ENCODE measurements around the gene SLC22A23. TPM values are rescaled to one million over a fixed set of nuclear protein-coding genes. Genes with fewer than 3 reads are reported as not detected.

The SLC22A23 gene
- total RNA-seq, 2 experiments from 2014 or later = not detected

DNA sequence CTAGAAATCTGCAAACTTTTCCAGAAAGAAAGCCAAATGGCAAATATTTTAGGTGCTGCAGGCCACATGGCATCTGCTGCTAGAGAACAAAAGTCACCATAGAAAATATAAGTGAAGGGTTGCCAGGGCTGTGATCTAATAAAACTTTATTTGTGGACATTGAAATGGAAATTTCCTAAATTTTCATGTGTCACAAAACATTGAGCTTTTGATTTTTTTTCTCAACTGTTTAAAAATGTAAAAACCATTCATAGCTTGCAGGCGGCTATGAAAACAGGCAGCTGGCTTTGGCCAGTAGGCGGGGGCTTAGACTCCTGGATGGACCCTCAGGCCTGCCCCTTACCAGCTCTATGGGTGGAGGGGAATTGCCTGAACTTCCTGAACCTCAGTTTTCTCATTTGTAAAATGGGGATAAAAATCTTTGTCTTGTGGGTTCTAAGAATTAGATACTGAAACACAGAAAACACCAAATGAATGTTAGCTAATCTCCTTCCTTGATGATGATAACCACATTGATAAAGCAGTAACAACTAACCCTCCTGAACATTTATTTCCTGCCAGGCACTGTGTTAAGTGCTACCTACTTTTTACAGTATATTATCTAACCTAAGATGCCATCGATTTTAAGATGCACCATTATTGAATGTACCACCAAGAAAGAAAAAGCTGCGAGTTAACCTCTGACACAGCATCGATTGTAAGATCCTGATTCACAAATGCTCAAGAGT is 85.5 kb downstream of the SLC22A23 start:
- ChIA-PET POLR2A (interaction anchor here (0.7 to 0.8 kb wide), 2 partner anchors 14 to 209 kb away, joined by 3 read pairs; no protein-coding TSS in a partner anchor), CTCF (ENCODE audit: unreplicated experiment) (no interaction called here)
- BruUV-seq (replicated peaks) = no TSS peak
- Histone ChIP-seq H3K79me2 (ENCODE audit: insufficient read depth, low read depth, low read length) (no peaks in the 10 kb centered on the region), H4K20me1 (ENCODE audit: insufficient read depth, low read length) (no peaks in the 10 kb centered on the region), H3K4me2 (ENCODE audit: low read length) (no peak overlapping the region), H3K27ac (ENCODE audit: low read depth, low read length, poor library complexity, severe bottlenecking) (no peak overlapping the region), H3K9me2 (ENCODE audit: insufficient read depth, low read length) (no peaks in the 10 kb centered on the region), H3K4me3 (ENCODE audit: low read depth, low read length, poor library complexity, severe bottlenecking) (no peak overlapping the region), H3K9me3 (ENCODE audit: low read length) (no peaks in the 10 kb centered on the region), H2AFZ (ENCODE audit: low read length) (no peak overlapping the region), H3K36me3 (ENCODE audit: insufficient read depth, low read length) (no peaks in the 10 kb centered on the region), H3K4me1 (ENCODE audit: insufficient read depth, low read length, poor library complexity, severe bottlenecking) (no peaks in the 10 kb centered on the region)
- intact Hi-C loops (cut with micrococcal nuclease; ENCODE audit: unreplicated experiment) = no loop called here
- DNase-seq (ENCODE audit: low spot score) = no peak
- TF ChIP-seq EZH2phosphoT487 (IDR thresholded peaks at IDR 0.05; ENCODE audit: borderline replicate concordance, low read depth, low read length) = no peak
- TF ChIP-seq, protein P1, sequence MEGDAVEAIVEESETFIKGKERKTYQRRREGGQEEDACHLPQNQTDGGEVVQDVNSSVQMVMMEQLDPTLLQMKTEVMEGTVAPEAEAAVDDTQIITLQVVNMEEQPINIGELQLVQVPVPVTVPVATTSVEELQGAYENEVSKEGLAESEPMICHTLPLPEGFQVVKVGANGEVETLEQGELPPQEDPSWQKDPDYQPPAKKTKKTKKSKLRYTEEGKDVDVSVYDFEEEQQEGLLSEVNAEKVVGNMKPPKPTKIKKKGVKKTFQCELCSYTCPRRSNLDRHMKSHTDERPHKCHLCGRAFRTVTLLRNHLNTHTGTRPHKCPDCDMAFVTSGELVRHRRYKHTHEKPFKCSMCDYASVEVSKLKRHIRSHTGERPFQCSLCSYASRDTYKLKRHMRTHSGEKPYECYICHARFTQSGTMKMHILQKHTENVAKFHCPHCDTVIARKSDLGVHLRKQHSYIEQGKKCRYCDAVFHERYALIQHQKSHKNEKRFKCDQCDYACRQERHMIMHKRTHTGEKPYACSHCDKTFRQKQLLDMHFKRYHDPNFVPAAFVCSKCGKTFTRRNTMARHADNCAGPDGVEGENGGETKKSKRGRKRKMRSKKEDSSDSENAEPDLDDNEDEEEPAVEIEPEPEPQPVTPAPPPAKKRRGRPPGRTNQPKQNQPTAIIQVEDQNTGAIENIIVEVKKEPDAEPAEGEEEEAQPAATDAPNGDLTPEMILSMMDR (conservative IDR thresholded peaks at IDR 0.05; ENCODE audit: low read length) = no peak

DNA sequence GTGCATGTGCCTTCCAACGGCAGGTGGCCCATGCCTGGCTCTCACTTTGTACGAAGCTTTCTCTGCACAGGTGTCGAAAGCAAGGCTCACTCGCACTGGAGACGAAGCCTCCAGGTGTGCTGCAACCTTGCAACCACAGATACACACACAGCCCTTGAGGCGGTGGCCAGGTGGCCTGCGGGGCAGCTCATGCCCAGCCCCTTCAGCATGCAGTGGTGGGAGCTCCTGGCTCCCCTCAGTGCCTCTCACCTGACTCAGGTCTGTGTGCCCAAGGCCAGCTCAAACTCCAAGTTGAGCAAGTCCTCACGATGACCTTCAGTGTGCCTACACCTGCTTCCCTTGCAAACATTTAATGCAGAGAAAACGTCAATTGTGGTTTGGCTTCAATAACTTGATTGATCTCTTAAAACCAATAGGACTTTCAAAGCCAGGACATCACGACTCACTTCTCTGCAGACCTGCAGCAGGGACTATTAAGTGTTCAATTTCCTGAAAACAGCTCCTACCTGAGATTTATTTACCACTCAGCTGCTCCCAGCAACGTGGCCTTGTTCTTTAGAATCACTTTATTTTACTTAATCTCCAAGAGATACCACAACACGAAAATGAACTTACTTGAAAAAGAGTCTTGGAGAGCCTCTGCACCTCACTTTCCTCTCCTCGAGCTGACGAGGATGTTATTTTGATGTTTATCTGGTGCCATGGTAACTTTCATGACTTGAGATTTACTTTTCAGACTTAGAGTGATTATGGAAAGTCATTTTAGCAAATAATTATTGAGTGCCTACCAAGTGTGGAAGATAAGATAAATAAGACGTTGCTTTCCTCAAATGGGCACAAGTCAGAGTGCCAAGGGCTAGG is 86.3 kb downstream of the SLC22A23 start:
- Histone ChIP-seq H3K4me2 (ENCODE audit: low read length) (no peak overlapping the region), H3K4me1 (ENCODE audit: insufficient read depth, low read length, poor library complexity, severe bottlenecking) (no peaks in the 10 kb centered on the region), H2AFZ (ENCODE audit: low read length) (no peak overlapping the region), H4K20me1 (ENCODE audit: insufficient read depth, low read length) (no peaks in the 10 kb centered on the region), H3K27ac (ENCODE audit: low read depth, low read length, poor library complexity, severe bottlenecking) (no peak overlapping the region), H3K9me2 (ENCODE audit: insufficient read depth, low read length) (no peaks in the 10 kb centered on the region), H3K79me2 (ENCODE audit: insufficient read depth, low read depth, low read length) (no peaks in the 10 kb centered on the region), H3K36me3 (ENCODE audit: insufficient read depth, low read length) (no peaks in the 10 kb centered on the region), H3K4me3 (ENCODE audit: low read depth, low read length, poor library complexity, severe bottlenecking) (no peak overlapping the region), H3K9me3 (ENCODE audit: low read length) (no peaks in the 10 kb centered on the region)
- TF ChIP-seq EZH2phosphoT487 (IDR thresholded peaks at IDR 0.05; ENCODE audit: borderline replicate concordance, low read depth, low read length) = no peak
- TF ChIP-seq, protein P1 (conservative IDR thresholded peaks at IDR 0.05; ENCODE audit: low read length) = no peak
- ChIA-PET POLR2A (interaction anchor here (0.6 to 0.8 kb wide), 3 partner anchors 13 to 208 kb away, joined by 3 to 4 read pairs (median 3); no protein-coding TSS in a partner anchor), CTCF (ENCODE audit: unreplicated experiment) (no interaction called here)
- intact Hi-C loops (cut with micrococcal nuclease; ENCODE audit: unreplicated experiment) = no loop called here
- no peak for DNase-seq (ENCODE audit: low spot score)
- no TSS peak for BruUV-seq (replicated peaks)
